Gastroesophageal sphincter (tissue), 3 donors: ENCODE measurements around the gene OFD1.

Experiments used
- EP300 ChIP-seq: sonication (generic); formaldehyde crosslinking; IDR thresholded peaks from one replicate; pipeline ENCODE4 v1.6.1; 2017; ENCODE audit warnings: antibody characterized with exemption, mild to moderate bottlenecking
- POLR2A ChIP-seq, 2 donors: fragments of 450-650 bp; IDR thresholded peaks; one replicate each; pipeline ENCODE4 v1.6.1; 2017; ENCODE audit warnings: antibody characterized with exemption in 2 of 2, mild to moderate bottlenecking in 2 of 2, moderate library complexity in 1 of 2
- POLR2AphosphoS5 ChIP-seq: sonication (generic); formaldehyde crosslinking; IDR thresholded peaks from one replicate; pipeline ENCODE4 v1.6.1; 2017; ENCODE audit warnings: antibody characterized with exemption
- TF ChIP-seq, protein P1 (sequence below), 4 experiments: fragments of 200-600 bp in 2 of 4; fragments of 450-650 bp in 2 of 4; sonication (generic) in 1 of 4; IDR thresholded peaks; one replicate each; pipeline ENCODE4 v1.5.1; 2017 to 2019; ENCODE audit warnings: antibody characterized with exemption in 4 of 4, mild to moderate bottlenecking in 2 of 4, moderate library complexity in 2 of 4

DNA sequence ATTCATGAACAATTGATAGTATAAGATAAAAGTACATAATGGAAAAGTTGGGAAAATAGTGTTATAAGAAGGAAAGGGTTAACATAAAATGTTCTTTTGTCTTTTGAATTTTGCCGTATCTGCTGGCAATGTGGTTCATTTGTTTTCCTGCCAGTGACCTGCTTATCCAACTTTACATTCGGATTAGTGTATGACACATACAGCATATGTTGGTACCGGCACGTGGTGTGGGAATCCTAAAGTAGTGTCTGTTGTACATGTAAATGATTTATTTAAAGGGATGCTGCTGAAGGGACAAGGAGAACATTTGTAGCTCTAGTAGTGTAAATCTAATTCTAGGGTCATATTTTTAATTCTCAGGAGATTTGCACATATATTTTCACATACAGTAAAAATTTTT lies 34.2 kb upstream of the OFD1 start:
- TF ChIP-seq, protein P1, sequence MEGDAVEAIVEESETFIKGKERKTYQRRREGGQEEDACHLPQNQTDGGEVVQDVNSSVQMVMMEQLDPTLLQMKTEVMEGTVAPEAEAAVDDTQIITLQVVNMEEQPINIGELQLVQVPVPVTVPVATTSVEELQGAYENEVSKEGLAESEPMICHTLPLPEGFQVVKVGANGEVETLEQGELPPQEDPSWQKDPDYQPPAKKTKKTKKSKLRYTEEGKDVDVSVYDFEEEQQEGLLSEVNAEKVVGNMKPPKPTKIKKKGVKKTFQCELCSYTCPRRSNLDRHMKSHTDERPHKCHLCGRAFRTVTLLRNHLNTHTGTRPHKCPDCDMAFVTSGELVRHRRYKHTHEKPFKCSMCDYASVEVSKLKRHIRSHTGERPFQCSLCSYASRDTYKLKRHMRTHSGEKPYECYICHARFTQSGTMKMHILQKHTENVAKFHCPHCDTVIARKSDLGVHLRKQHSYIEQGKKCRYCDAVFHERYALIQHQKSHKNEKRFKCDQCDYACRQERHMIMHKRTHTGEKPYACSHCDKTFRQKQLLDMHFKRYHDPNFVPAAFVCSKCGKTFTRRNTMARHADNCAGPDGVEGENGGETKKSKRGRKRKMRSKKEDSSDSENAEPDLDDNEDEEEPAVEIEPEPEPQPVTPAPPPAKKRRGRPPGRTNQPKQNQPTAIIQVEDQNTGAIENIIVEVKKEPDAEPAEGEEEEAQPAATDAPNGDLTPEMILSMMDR (IDR thresholded peaks at IDR 0.05): no peak
- TF ChIP-seq POLR2A (IDR thresholded peaks at IDR 0.05) (no peak), EP300 (no peak), POLR2AphosphoS5 (no peak)
